HG03571 (cell line): ENCODE measurements around the gene LTC4S.
"Not testable (repeated sequence)": the region's sequence is repeated elsewhere in the genome, so short reads cannot be mapped to it uniquely, and the experiment has no call there.

Experiments used
- ATAC-seq: cut with Tn5 transposase; IDR thresholded peaks from one replicate; pipeline ENCODE4 v1.9.1; 2021; ENCODE audit not compliant: unreplicated experiment

LTC4S gene

DNA sequence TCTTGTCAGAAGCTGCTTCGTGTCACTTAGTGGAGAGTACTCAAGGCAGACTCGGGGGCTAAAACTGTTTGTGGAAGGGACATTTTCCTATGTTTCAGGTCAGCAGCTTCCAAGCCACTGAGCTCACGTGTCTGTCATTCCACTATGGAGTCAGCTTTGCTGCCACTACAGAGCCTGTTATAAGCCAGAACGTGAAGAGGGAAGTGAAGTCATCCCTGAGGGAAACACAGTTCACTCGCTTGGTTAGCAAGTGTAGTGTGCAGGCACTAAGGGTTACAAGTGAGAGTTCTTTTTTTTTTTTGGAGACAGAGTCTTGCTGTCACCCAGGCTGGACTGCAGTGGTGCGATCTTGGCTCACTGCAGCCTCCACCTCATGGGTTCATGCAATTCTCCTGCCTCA lies 24.5 kb upstream of the LTC4S start:
- ATAC-seq, result no peak

DNA sequence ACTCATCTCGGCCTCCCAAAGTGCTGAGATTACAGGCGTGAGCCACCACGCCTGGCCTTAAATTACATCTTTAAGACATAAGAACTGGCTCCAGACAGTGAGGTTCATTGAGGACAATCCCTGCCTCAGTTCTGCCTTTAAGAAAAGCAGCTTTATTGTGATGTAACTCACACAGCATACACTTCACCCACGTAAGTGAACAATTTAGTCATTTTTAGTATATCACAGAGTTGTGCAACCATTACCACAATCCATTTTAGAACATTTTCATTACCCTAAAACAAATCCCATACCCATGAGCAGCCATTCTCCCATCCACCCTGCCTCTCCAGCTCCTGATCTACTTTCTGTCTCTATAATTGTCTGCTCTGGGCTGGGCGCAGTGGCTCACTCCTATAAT lies 24.0 kb upstream of the LTC4S start:
- ATAC-seq, result no peak

DNA sequence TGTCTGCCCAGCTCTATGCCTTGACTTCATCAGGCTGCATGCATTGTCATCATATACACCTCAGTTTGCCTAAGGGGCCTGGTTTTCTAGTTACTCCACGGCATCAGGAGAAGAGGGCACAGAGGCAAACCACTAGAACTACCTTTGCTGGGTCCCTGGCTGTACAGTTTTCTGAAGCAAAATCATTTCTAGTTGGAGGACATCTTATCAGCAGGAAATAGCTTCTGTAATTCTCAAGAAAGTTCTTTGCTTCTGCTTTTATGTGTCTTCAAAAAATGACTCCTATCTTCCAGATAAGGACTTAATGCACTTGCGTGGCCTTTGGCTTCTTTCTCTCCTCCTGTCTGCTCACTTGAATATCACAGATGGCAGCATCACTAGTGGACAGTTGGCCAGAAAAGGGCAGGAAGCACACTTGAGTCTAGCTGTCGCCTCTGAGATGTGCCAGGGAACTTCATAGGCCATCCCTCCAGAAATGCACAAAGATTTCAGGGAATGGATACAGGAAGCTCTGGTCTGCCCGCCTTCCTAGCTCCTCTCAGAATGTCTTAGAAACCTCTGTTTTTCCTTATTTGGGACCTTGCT lies 22.4 kb upstream of the LTC4S start:
- ATAC-seq, result no peak

DNA sequence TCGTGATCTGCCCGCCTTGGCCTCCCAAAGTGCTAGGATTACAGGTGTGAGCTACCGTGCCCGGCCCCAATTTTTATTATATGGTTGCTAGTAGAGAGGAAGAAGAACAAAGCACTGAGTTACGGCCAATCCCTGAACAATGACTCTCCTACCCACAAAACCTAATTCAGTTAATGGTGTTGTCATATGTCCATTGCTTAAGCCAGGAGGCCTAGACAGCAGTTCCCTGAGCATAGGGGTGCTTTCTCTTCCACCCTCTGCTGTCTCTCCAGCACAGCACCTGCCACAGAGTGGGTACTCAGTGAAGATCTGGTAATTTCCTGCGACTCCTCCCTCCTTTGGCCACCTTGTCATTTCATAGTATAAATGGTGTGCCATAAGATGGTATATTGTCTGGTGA lies 21.4 kb upstream of the LTC4S start:
- ATAC-seq, result no peak

DNA sequence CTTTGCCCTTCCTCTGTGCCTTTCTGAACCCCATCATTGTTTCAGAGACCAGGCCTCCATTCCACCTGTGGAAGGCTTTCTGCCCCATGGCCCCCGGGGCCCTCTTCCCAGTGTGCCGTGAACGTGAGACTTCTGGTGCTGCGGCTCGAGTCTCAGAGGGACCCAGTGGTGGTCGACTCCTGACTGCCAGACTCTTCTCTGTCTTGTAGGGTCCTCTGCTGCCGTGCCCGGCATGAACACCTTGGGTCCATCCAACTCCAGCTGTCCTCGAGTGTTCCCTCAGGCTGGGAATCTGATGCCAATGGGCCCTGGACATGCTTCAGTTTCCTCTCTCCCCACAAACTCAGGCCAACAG lies 20.1 kb upstream of the LTC4S start:
- no peak for ATAC-seq

DNA sequence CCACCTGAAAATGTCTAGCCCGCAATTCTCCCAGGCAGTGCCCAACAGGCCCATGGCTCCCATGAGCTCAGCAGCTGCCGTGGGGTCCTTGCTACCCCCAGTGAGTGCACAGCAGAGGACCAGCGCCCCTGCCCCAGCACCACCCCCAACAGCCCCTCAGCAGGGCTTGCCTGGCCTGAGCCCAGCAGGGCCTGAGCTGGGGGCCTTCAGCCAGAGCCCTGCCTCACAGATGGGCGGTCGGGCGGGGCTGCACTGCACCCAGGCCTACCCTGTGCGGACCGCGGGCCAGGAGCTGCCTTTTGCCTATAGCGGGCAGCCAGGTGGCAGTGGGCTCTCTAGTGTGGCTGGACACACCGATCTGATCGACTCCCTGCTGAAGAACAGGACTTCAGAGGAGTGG lies 19.3 kb upstream of the LTC4S start:
- ATAC-seq, result no peak

DNA sequence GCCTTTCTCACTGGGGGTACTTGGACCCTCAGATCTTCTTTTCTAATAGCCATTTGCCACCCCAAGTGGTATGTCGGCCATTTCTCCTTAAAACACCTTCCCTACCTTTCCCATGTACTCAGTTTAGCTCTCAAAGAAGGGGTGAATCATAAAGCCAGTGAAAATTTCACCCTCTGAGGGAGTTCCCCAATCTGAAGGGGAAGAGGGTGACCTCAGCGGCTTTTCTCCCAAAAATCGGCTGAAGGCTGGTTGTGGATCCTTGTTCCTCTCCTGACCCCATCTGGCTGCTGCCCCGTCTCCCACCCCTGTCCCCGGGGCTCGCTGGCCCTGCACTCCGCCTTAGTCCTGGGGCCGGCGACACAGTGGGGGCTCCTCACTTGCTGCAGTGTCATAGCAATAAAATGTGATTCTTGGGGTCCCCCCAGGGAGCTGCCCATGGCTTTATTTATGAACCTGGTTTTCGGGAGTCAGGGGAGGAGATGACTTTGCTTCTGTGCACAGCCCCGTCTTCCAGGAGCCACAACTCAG lies 17.3 kb upstream of the LTC4S start:
- no peak for ATAC-seq

DNA sequence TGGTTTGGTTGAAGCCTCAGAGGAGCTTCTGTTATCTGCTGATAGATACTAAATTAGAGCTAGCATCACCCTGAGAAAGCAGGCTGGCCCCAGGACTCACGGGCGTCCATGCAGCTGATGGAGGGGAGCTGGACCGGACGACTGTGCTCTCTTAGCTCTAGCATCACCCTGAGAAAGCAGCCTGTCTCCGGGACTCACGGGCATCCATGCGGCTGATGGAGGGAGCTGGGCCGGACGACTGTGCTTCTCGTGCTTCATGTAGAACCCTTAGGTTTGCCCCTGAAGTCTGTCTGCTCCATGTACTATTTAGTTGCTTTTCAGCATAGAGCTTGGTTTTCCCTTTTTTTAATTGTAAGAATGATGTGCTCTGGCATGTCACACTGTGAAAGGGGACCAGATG lies 16.3 kb upstream of the LTC4S start:
- ATAC-seq, result no peak

DNA sequence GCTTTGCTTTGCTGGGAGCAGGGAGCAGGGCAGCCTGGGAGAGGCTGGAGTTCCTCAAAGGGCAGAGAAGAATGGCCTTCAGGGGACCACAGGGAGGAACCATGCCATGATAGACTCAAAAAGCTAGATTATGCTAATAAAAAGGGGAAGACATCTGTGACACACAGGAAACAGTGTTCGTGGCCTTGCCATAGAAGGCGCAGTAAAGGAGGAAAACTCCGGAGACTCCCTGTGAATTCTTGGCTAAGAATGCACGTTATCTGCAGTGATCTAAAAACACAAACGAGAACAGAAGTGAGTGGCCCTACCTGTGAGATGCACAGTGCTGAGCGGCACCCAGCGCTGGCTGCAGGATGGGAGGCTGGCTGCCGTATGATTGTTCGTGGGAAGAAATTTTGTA lies 15.9 kb upstream of the LTC4S start:
- ATAC-seq, result no peak

DNA sequence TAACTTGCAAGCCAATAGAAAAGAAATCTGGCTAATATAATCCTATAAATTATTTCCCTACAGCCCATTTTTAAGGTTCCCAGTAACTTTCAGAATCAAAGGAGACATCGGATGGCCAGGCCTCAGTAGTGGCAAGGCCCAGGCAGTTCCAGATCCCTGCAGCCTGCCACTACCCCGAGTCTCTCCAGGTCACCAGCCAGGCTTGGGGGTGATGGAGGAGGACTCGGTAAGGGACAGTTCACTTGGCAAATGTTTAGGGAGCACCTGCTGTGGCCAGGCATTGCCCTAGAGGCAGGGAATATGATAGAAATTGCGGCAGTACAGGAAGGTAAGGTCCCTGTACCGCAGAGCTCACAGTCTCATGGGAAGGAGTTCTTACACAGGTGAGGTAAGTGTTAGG lies 15.2 kb upstream of the LTC4S start:
- ATAC-seq, result no peak

DNA sequence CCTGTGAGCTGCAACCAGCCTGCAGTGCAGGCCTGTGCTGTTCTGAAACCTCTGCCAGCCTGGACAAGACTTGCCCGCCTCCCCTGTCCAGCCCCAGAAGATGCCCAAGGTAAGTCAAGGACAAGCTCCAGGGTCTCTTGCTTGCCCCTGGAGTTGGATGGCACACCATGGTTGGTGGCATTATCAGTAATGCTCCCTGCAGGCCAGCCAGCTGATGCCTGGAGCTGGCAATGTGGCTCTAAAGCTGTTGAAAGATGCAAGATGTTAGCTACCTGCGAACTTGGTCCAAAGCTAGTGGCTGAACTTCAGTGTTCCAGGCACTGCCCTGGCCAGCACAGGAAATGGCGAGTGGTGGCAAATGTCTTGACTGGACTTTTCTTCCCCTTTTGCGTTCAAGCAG lies 14.0 kb upstream of the LTC4S start:
- no peak for ATAC-seq

DNA sequence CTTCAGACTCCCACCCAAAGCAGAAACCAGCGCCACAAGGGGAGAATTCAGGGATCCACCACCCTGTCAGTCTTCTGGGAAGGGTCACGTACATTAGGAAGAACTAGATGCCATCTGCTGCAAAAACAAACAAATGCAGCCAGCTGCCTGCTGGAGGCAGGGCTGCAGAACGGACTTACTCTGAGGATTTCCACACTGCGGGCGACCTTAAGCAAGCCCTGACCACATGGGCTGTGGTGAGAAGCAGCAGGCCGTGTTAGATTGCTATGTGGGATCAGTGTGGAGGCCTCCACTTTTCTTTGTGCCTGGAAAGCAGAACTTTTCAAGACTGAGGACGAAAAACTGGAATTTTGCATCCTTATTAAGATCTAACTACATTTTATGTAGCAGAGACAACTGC lies 13.4 kb upstream of the LTC4S start:
- no peak for ATAC-seq

DNA sequence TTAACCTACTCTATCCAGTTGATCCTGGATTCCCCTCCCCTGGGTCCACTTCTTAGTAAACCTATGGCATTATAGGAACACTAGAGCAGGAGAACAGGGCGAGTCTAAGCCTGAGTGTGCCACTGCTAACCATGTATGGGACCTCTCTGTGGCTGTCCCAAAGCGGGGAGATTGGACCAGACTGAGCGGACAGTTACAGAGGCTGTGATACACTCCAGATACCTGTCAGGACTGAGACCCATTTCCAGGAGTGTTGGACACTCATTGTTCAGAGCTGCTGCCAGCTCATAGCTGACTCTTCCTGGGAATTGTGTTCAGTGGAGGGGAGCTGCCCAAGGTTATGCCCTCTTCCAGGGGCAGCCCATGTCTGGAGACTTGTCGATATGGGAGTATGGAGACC lies 11.9 kb upstream of the LTC4S start:
- no peak for ATAC-seq

DNA sequence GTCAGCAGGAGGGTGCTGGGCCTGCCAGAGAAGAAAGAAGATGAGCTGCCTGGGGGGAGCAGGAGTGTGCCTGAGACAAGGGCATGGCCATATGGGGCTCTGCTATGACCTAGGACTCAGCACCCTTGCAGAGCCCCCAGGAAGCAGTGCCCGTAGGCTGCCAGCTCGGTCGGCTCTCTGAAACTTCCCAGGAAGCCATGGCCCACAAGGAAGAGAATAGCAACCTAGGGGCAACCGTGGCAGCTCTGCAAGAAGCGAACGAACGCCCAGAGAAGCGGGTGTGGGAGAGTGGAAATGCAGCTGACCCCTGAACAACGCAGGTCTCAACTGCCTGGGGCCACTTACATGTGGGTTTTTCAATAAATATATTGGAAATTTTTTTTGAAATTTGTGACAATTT lies 10.7 kb upstream of the LTC4S start:
- ATAC-seq, result no peak

DNA sequence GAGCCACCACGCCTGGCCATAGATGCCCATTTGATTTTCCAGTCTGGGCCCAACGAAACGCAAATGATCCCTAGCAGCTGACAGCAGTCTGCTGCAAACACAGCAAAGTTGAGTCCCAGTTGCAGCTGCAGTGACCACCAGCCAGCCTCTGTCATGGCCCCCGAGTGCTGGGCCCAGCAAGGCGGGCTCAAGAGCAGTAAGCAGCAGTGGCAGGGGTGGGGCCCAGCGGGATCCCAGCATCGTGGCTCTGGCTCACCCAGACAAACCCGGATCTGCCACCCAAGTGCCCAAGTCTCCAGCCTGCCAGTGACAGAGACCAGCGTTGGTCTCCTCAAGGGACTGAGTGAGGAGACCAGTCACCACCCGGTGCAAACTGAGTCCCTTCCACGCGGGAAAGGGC lies 6.9 kb upstream of the LTC4S start:
- no peak for ATAC-seq

DNA sequence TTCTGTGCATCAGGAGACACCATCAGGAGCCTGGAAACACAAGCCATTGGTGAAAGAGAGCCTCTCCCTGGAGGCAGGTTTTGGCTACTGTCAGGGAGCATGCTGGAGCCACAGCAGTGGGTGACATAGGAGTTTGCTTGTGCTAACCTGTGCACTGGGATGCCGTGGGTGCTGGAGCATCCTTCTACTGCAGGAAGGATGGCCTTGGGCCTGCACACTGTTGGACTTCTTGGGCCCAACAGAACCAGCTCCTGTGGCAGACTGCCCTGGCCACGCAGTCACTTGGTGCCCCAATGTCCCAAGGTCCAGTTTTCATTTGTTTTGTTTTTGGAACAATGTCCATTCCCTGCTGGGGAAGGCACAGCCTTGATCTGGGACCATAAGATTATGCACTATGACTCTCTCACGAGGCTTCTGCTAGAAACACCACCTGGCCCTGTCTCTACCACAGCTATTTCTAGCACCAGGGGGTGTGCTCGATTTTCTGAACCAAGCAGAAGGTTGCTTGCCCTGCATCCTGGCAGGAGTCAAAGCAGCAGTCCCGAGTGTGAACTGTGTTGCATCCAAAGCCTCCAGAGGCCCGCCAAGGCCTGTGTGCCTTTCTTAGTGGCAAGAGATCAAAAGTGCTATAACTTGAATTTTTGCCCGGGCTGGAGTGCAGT lies 5.5 kb upstream of the LTC4S start:
- no peak for ATAC-seq

DNA sequence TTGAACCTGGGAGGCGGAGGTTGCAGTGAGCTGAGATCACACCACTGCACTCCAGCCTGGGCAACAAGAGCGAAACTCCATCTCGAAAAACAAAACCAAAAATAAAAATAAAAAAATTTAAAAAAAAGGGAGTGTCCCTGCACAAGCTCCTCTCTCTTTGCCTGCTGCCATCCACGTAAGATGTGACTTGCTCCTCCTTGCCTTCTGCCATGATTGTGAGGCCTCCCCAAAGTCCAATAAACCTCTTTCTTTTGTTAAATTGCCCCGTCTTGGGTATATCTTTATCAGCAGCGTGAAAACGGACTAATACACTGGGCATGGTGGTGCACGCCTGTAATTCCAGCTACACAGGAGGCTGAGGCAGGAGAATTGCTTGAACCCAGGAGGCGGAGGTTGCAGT lies 4.5 kb upstream of the LTC4S start:
- ATAC-seq, result not testable (repeated sequence)

DNA sequence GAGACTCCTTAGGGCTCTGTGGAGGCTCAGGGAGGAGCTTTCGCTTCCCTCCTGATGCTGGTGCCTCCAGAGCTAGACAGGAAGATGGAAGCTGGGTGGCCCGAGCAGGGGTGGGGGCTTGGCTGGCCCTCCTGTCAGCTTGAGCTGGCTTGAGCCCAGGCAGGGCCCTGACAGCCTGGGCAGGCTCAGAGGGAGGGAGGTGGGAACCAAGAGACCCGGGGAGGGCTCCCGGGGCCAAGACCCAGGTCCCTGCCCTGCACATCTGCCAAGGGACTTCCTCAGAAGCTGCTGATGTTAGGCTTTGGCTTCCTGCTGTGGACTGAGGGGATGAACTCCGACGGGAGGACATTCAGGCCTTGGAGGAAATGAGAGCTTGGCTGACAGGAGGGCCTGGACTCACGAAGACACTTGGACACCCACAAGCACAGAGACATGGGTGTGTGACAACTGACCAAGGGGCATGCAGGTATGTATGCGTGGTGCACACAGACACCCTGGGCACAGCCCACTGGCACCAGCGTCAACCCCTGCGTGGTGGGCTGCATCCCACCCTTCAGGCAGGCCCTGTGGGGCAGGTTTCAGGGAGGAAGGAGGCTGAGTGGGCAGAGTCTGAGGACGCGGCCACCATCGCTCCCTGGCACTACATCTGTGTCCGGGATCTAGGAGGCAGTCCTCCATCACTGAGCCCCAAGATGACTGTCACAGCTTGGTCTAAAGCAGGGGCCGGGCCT lies 1.7 kb upstream of the LTC4S start:
- ATAC-seq, result no peak

DNA sequence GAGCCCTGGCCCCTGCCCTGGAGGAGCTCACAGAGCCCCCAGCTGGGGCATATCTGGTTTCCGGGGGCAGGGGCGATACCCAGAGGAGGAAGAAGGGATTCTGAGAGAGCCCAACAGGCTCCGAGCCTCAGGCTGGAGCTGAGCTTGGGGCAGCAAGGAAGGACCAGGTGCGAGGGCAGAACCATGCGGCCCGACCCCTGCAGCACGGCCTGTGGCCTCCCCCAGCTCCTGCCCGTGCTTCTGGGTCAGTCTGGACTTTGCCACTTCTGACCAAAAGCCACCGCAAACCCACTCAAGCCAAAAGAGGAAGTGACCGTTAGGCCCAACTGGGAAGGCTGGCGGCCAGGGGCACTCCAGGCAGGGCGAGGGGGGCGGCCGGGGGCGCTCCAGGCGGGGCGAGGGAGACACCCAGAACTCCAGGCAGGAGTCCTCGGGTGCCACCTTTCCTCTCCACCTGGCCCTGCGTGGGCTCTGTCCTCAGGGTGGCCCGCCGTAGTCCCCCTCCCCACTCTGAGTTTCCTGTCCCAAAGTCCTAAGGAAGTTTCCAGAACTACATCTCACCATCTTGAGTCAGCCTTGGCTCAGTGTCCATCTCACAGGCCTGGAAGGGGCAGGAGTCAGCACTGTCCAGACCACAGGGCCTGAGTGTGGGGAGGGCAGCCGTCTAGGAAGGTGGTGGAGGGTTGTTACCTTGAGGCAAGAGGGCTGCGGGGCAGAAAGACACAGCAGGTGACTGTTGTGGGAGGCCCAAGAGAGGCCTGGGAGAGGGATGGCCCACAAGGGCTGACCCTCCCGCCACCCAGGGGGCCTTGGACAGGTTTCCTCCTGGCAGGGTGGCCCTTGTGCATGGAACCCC lies 946 bp upstream of the LTC4S start:
- ATAC-seq, result no peak

DNA sequence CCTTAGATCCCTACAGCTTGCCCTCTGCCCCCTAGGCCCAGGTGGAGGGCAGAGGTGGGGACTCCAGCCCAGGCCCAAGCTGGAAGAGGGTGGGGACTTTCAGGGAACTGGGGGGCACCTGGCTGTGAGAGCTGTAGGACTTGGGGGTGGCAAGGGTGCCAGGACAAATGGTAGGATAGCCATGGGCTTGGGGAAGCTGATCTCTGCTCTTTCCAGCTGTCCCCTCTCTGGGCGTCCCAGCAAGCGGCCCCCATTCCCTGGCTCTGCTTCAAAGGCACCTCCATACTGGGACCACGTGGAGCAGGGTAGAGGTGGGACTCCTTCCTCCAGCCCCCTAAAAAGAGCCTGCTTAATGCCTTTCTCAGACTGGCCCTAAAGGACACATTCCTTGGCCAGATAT lies 385 bp downstream of the LTC4S start:
- no peak for ATAC-seq

DNA sequence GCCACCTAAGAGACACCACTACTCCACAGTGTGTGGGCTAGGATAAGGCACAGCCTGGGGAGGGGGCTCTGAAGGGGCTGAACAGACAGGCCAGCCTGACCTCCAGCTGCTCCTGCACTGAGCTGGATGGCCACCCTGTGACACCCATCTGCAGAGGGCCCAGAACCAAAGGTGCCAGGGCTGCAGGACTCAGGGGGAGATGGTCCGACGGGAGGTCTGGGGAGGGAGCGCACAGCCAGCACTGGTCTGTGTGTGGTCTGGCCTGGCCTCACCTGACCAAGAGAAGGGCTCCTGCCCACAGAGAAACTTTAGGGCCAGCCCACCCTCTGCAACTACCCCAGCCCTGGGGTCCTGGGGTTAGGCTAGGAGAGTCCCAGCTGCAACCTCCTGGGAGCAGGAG lies 789 bp downstream of the LTC4S start:
- ATAC-seq, result no peak
